HG03135 (cell line): ENCODE results near the gene BMP7.

Source experiments
- ATAC-seq: cut with Tn5 transposase; IDR thresholded peaks from one replicate; pipeline ENCODE4 v1.9.1; 2021; ENCODE audit warnings: mild to moderate bottlenecking, moderate library complexity; ENCODE audit not compliant: unreplicated experiment

The BMP7 gene

GRCh38 chr20:57133926-57134650, 132.4 kb downstream of the BMP7 start:
- ATAC-seq = no peak

GRCh38 chr20:57131601-57132391, 134.6 kb downstream of the BMP7 start:
- no peak for ATAC-seq

GRCh38 chr20:57131077-57131476, 135.4 kb downstream of the BMP7 start:
- ATAC-seq = no peak

GRCh38 chr20:57130160-57130772, 136.2 kb downstream of the BMP7 start:
- ATAC-seq = no peak

- ATAC-seq = no peak
These were observed 137.1 kb downstream of the BMP7 start for GRCh38 chr20:57129303-57129702.

- ATAC-seq = no peak
These were observed 138.2 kb downstream of the BMP7 start for GRCh38 chr20:57128044-57128757.

- ATAC-seq = no peak
These were observed 139.9 kb downstream of the BMP7 start for GRCh38 chr20:57126481-57127092.

GRCh38 chr20:57124800-57125517, 141.5 kb downstream of the BMP7 start:
- ATAC-seq = no peak

GRCh38 chr20:57124366-57124765, 142.1 kb downstream of the BMP7 start:
- ATAC-seq = no peak

GRCh38 chr20:57123504-57123903, 142.9 kb downstream of the BMP7 start:
- ATAC-seq = no peak

- no peak for ATAC-seq
These were observed 143.6 kb downstream of the BMP7 start for GRCh38 chr20:57122536-57123489.

GRCh38 chr20:57118964-57119363, 147.5 kb downstream of the BMP7 start:
- no peak for ATAC-seq
